Fibroblast of peridontal ligament (primary cell): ENCODE results near the gene TSPYL6.
"Not testable (repeated sequence)": the region's sequence is repeated elsewhere in the genome, so short reads cannot be mapped to it uniquely, and the experiment has no call there.

Experiments
- DNase-seq: peaks from one replicate; pipeline ENCODE4 v3.0.0-alpha.2; 2010; ENCODE audit errors: extremely low read depth

The TSPYL6 gene

GRCh38 chr2:54256091-54256694, at the start of gene TSPYL6:
TSS of gene TSPYL6 (minus strand) at chr2:54256229. CDS start at chr2:54256151, 78 bp downstream.
- no peak for DNase-seq

GRCh38 chr2:54303631-54304030, 47.6 kb upstream of the TSPYL6 start:
- DNase-seq, result no peak

DNA sequence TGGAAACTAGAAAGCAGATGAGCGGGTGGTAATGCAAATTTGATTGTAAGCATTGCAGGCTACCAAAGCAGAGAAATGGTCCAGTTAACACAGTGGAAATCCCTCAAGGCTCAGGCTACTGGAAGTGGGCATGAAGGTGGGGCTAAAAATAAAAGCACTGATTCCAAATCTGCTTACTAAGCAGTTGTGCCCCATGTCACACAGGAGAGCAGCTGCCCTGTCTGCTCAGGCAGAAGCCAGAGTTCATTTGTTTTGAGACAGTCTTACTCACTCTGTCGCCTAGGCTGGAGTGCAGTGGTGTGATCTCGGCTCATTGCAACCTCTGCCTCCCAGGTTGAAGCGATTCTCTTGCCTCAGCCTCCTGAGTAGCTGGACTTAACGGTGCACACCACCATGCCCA, 42.5 kb upstream of the TSPYL6 start:
- no peak for DNase-seq

GRCh38 chr2:54295911-54296310, 39.9 kb upstream of the TSPYL6 start:
- DNase-seq, result peak; percentile 23

GRCh38 chr2:54294665-54295064, 38.6 kb upstream of the TSPYL6 start:
- not testable (repeated sequence) for DNase-seq

GRCh38 chr2:54290356-54291025, 34.5 kb upstream of the TSPYL6 start:
- no peak for DNase-seq

DNA sequence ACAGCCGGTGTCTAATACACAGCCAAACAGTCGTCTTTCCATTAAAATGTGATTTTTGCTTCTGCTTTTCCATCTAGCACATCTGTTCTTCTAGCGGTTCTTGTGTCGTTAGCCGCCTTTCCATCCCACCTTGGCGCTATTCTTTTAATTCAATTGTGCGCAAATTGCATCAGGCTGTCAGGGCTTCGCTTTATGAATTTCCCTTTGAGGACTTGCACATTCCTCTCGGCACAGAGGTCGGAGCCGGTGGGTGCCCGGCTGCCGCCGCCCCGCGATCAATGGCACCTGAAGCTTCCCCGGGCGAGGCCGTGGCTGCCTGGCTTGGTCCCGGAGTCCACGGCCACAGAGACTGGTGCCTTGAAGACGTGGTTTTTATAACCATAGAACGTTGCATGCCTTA, 33.9 kb upstream of the TSPYL6 start:
- DNase-seq, result no peak

DNA sequence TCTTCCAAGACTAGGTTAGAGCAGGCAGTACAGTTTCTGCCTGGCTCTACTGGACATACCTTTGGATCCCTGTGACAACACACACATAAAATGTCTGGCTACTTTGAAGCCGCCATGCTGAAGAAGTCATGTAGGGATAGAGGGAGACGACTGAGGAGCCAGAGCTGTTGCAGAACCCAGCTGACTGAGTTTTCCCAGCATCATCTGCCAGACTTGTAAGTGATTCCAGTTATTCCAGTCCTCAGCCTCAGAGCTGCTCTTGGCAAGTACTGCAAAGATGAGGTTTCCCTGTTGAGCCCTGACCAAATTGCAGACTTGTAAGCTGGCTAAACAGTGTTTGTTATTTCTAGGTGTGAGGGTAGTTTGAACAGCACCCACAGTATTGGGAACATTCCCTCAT, 31.5 kb upstream of the TSPYL6 start:
- peak; percentile 79 for DNase-seq

- DNase-seq, result no peak
Observed at GRCh38 chr2:54285451-54285850, 29.4 kb upstream of the TSPYL6 start.

GRCh38 chr2:54284826-54285225, 28.8 kb upstream of the TSPYL6 start:
- no peak for DNase-seq

GRCh38 chr2:54279385-54279784, 23.4 kb upstream of the TSPYL6 start:
- DNase-seq, result no peak

DNA sequence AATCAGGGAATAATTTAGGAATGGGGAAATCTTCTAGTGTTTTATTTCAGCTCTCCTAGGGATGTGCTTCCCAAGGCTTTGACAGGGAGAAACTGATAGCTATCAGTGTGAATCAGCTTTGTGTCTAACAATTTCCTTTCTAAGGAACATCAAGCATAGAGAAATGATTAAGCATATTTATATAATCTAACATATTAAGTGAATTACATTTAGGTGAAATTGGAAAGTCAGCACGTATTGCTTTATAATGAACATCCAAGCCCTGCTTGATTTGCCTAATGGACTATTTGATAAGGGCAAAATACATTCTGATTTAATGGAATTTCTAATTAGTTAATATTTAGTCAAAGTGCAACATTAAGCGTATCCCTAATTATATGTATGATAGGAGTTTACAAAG, 19.5 kb upstream of the TSPYL6 start:
- no peak for DNase-seq

DNA sequence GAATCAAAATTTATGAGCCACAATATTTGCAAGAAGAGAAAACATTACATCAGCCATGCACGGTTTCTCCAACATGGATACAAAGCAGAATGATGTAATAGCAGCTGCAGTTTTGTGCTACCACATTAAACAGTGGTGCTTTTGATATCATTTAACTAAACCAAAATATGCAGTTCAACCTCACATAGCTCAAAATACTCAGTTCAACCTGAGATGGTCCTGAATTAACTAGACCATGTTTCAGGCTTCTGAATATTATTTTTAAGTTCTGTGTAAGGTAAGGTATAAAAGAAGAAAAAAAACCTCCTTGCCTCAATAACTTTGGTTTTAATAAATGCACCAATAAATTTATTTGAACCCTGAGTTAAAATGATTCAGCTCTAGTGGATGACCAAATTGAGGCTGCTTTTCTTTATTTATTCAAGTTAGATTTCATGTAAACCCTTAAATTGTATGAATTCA, 18.8 kb upstream of the TSPYL6 start:
- peak; percentile 92 for DNase-seq

DNA sequence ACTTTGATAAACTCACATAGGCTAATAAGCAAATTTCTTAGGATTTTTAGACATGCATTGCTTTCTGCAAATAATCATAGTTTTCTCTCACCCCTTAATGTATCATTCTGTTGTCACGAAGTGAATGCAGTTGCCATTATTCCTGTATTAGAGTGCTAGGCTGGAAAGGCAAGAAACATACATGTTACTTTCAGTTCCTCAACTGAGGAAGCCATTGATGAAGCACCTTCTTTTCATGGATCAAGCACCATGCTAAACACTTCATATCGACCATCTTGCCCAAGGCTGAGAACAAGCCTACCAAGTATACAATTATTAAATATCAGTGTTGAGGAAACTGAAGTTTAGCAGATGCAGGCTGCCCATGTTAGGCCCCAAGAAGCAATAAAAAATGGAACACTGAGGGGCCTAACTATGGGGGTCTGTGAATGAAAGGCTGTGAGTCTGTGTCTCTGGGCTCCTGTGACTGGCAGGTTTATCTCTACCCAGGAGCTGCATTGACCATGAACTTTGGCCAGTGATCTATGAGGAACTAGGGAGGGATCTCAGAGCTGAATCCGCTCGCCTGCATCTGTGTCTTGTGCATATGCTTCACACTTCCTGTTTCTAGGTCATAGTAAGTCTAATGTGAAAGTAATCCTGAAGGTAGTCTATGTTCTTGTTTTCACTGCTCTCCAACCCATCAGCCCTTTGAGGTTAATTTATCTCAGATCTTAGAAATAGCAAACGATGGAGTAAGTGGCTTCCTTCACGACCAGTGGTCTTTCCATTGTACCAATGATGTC, 16.0 kb upstream of the TSPYL6 start:
- DNase-seq, result no peak

- no peak for DNase-seq
Observed at GRCh38 chr2:54271189-54271588, 15.2 kb upstream of the TSPYL6 start.

DNA sequence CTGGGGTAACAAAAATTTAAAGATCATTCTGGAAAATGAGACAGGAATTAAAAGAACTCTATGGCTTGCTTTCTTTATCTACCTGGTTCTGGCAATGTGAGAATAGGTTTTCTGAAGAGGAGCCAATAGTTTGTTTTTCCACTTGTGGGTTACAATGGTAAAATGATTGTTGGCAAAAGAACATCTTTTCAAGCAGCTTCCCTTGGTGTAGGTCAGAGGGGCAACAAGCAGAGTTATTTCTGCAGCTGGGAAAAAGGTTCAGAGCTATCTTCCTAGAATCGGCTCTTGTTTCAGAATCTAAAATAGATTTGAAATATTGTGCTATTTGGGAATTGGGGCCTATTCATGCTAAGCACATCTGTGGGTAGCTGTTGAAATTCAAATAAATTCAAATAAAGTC, 11.5 kb upstream of the TSPYL6 start:
- DNase-seq, result no peak

DNA sequence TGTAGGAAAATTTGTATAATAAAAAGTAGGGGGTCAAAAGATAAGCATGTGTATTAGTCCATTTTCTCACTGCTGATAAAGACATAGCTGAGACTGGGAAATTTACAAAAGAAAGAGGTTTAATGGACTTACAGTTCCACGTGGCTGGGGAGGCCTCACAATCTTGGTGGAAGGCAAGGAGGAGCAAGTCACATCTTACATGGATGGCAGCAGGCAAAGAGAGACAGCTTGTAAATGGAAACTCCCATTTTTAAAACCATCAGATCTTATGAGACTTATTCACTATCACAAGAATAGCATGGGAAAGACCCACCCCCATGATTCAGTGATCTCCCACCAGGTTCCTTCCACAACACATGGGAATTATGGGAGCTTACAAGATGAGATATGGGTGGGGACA, 9.1 kb upstream of the TSPYL6 start:
- not testable (repeated sequence) for DNase-seq

- peak; percentile 46 for DNase-seq
Observed at GRCh38 chr2:54262015-54262765, 6.2 kb upstream of the TSPYL6 start.

GRCh38 chr2:54261537-54261936, 5.5 kb upstream of the TSPYL6 start:
- peak; percentile 25 for DNase-seq

GRCh38 chr2:54260241-54260595, 4.2 kb upstream of the TSPYL6 start:
- DNase-seq, result no peak

GRCh38 chr2:54259413-54260240, 3.6 kb upstream of the TSPYL6 start:
- no peak for DNase-seq
